ENCODE measurements around the gene GPR137.

The GPR137 gene

DNA sequence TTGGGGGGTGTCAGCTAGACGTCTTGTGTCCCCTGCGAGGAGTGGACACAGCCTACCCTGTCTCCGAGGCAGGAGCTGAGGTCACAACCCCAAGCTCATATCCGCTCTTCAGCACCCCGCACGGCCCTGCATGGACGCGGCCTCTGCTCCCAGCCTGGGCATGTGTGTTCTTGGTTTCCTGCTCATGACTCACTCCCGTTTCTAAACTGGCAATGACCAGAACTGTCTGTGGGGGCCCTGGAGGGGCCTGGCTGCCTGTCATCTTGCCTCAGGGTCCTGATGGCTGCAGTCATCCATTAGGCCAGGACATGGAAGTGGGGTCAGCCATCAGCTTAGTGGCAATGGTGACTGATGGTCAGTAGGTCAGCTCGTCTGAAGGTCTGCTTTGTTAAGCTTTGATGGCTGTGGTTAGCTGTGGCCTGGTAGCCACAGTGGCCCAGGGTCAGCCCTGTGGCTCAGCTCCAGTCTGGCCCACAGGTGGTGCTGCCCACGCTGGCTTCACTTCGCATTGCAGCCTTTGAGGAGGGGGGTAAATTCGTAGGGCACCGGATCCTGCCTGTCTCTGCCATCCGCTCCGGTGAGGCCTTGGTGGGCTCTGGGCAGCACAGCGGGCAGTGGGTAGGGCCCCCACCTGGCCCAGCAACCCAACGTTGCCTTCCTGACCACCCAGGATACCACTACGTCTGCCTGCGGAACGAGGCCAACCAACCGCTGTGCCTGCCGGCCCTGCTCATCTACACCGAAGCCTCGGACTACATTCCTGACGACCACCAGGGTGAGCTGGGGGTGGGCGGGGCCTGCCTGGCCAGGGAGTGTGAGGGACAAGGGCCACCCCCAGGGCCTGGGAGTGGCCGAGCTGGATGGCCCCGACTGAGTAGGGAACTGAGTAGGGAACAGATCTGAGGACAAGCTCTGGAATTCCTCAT lies 22.4 kb upstream of the GPR137 start:
- in situ Hi-C loops (cut with HindIII; ENCODE audit: low sequenced_read_pairs), result no loop called here

DNA sequence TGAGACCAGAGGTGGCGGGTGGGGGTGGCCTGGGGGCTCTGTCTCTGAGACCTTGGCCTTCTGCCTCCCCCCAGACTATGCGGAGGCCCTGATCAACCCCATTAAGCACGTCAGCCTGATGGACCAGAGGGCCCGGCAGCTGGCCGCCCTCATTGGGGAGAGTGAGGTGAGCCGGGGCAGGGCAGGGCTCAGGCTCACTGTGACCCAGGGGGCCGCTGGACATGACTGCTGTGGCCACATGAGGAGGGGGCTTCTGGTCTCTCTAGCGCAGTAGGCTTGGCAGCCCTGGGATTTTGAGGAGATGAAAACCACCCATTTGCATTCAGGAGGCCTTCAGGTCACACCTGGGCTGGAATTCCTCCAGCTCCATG lies 21.7 kb upstream of the GPR137 start:
- in situ Hi-C loops (cut with HindIII; ENCODE audit: low sequenced_read_pairs), result no loop called here

DNA sequence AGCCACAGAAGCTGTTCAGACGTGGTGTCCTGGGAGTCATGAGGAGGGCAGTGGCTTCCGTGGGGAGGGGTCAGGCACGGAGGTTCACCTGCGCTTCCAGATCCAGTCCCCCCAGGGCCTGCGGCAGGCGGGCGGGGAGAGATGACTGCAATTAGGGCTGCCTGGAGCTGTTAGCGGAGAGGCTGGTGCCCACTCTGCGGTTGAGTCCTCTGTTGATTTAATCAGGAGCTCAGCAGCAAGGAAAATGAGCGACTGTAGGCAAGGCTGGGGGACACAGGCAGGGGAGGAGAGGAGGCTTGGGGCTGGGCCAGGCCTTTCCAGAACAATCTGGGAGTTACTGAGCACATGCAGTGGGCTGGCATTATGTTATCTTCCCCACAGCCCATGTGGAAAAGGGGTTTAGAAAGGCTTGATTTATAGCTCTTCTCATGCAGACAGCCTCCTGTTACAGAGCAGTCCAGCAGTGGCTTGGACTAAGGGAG lies 21.2 kb upstream of the GPR137 start:
- in situ Hi-C loops (cut with HindIII; ENCODE audit: low sequenced_read_pairs), result no loop called here

DNA sequence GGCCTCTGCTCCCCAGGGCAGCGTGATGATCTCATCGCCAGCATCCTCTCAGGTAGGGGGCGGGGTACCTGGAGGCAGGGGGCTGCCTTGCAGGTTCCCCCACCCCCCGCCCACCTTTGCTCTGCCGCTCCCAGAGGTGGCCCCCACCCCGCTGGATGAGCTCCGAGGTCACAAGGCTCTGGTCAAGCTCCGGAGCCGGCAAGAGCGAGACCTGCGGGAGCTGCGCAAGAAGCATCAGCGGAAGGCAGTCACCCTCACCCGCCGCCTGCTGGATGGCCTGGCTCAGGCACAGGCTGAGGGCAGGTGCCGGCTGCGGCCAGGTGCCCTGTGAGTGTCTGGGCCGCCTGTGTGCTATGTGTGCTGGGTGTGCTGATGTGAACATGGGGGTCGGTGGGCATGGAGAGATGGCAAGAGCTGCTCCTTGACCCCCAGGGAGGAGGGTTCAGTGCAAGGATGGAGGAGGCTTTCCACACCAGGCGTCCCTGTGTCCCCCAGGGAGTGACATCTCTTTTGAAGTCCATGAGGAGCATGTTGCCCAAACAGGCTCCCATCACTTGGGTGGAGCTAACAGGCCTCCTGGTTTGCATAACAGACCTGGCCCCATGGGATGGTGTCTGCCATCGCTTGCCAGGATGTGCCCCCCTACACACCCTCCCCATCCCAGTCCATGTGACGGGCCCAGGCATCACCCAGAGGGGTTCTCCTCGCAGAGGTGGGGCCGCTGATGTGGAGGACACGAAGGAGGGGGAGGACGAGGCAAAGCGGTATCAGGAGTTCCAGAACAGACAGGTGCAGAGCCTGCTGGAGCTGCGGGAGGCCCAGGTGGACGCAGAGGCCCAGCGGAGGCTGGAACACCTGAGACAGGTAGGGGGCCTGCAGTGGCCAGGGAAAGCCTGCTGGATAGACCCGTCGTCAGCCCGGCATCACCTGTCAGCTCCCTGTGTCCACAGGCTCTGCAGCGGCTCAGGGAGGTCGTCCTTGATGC lies 20.2 kb upstream of the GPR137 start:
- in situ Hi-C loops (cut with HindIII; ENCODE audit: low sequenced_read_pairs), result no loop called here

- in situ Hi-C loops (cut with HindIII; ENCODE audit: low sequenced_read_pairs), result no loop called here
Observed at GRCh38 chr11:64266339-64266738, 19.3 kb upstream of the GPR137 start.

DNA sequence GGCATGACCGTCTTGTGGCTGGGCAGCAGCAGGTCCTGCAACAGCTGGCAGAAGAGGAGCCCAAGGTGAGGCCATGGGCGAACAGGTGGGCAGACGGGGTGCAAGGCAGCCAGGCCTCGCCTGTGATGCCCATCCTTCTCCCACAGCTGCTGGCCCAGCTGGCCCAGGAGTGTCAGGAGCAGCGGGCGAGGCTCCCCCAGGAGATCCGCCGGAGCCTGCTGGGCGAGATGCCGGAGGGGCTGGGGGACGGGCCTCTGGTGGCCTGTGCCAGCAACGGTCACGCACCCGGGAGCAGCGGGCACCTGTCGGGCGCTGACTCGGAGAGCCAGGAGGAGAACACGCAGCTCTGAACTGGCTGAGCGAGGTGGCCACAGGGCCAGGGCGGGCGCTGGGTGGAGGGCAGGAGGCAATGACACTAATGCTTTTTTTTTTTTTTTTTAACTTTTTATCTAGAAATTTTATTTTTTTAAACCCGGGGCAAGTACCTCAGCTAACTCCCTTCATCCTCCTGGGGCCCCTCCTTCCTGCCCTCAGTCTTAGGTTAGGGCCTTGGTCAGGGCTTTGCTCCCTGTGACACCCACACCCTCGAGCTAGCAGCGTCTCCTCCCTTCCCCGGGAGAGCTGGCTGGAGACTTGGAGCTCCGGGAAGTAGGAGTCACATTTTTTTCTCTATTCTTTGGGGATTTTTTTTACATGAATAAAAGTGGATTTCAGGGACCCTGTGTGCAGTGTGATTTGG lies 18.3 kb upstream of the GPR137 start:
- in situ Hi-C loops (cut with HindIII; ENCODE audit: low sequenced_read_pairs), result no loop called here

GRCh38 chr11:64268025-64268892 lies 17.4 kb upstream of the GPR137 start:
- in situ Hi-C loops (cut with HindIII; ENCODE audit: low sequenced_read_pairs), result no loop called here

DNA sequence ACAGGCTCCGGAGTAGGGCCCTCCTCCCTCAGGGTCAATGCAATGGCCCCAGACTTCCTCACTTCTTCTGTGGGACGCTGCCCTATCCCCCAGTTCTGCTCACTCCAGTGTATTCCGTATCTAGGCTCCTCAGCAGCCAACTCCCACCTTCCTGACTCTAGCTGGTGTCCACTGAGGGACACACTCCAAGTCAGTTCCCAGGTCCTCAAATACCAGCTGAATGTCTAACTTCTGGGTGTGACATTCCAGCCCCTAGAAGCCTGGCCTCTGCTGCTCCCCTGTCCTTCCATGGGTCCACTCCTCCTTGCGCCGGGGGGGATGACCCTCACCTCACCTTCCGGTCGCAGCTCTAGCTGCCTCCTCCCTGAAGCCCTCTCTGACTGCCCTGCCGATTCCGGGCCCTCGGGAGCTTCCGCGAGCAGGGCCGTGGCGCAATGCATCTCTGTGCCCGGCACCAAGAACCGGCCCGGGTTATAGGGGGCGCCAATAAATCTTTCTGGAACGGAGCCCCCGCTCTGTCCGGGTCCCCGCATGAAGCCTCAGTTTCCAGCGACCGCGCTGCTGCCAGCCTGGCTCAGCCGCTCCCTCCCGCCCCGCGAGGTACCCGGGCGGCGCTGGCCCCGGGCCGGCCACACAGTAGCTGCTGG lies 16.6 kb upstream of the GPR137 start:
- in situ Hi-C loops (cut with HindIII; ENCODE audit: low sequenced_read_pairs), result no loop called here

- in situ Hi-C loops (cut with HindIII; ENCODE audit: low sequenced_read_pairs), result no loop called here
Observed at GRCh38 chr11:64269540-64270220, 16.0 kb upstream of the GPR137 start.

- in situ Hi-C loops (cut with HindIII; ENCODE audit: low sequenced_read_pairs), result no loop called here
Observed at GRCh38 chr11:64275031-64275800, 10.4 kb upstream of the GPR137 start.

DNA sequence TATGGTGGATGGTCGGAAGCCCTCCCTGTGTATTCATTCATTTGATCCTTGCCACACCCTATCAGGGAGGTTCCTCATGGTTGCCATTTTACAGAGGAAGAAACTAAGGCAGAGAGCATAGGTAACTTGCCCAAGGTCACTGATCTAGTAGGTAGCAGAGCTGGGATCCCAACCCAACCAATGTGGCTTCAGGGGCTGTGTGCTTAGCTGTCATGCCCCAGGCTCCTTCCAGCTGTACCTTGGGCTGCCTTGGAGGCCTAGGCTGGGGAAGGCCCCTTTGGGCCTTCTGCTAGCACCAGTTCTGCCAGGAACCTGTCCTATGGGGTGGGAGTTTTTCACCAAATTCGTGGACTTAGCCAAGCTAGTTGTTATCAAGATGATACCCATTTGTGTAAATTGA lies 9.8 kb upstream of the GPR137 start:
- in situ Hi-C loops (cut with HindIII; ENCODE audit: low sequenced_read_pairs), result no loop called here

DNA sequence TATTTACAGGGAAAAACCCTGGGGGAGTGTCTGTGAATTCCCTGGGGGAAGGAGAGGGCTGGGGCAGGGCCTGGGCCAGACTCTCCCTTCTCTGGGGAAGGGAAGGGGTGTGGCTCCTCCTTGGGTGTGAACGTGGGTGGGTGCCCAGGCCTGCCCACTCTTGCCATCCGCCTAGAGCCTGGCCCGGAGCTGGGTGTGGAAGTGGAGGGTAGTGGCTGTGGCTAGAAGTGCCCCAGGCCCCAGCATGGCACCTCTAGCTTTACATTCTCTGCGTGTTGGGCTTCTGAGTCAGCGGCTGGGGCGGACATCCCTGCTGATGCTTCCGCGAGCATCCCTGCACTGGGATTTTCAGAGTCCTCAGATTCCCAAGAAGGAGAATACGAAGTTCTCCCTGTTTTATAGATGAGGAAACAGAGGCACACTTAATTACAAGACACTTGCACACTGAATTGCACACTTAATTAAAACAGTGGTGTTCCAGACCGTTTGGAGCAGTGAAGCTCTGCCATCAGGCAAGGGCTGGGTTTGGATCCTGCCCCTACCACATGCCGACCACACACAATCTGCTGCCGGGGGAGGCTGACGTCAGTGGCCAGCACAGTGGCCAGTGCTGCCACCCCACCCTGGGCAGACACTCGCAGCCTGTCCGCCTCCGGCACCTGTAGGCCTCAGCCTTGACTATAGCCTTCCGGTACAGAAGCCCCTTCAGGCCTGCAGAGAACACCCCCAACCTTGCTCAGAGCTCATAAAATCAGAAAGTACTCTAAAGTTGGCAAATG lies 8.8 kb upstream of the GPR137 start:
- in situ Hi-C loops (cut with HindIII; ENCODE audit: low sequenced_read_pairs), result no loop called here

DNA sequence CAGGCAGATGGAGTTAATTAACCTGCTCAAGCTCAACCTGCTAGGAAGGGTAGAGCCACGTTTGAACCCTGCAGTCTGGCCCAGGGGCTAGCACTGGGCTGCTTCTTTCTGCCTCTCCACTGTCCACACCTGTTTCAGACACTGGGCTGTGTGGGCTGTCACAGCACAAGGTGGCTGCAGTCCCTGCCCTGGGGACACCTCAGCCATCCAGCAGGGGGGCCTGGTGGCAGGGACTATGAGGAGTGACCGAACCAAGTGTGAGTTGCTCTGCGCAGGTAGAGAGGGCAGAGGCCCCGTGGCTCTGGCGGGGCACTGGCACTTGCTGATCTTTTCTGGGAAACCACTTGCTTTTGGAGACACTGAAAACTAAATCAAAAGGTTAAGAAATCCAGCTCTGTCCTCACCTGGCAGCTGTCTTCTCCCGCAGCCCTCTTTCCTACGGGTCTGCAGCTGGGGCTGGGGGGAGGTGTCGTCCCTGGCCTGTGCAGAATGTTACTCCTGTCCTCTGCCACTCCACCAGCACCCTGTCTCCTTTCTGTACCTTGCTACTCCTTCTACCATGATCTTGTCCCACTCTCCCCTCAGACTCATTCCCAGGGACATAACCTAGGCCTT lies 7.0 kb upstream of the GPR137 start:
- in situ Hi-C loops (cut with HindIII; ENCODE audit: low sequenced_read_pairs), result no loop called here

DNA sequence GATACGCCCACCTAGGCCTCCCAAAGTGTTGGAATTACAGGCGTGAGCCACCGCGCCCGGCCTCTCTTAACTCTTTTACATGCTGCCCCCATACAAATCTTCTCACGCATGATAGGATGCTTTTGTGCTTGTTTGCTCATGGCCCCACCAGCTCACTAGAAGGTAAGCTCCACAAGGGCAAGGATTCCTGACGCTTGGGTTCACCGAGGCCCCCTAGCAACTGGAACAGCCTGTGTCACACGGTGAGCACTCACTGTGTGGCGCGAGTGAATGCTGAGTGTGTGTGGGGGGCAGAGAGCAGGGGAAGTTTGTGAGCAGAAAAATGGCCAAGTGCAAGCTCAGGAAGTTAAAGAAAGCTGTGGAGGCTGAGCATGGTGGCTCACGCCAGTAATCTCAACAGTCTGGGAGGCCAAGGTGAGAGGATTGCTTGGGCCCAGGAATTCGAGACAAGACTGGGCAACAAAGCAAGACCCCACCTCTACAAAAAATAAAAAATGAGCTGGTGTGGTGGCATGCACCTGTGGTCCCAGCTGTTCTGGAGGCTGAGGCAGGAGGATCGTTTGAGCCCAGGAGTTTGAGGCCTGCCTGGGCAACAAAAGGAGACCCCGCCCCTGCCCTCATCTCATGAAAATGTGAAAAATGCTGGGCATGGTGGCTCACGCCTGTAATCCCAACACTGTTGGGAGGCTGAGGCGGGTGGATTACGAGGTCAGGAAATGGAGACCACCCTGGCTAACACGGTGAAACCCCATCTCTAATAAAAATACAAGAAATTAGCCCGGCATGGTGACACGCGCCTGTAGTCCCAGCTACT lies 3.5 kb upstream of the GPR137 start:
- in situ Hi-C loops (cut with HindIII; ENCODE audit: low sequenced_read_pairs), result no loop called here

DNA sequence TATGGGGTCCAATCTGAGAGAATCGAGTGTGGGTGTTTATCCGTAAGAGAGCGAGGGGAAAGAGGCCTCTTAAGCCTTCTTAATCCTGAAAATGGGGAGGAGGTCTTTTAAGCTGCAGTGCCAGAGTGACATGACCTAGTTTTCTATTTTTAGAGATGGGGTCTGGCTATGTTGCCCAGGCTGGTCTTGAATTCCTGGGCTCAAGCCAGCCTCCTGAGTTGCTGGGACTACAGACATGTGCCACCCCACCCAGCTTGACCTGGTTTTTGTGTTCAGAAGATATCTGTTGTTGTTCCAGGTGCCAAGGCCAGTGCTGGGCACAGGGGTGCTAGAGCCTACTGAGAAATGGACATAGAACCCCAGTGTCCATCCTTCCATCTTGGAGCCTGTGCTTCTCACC lies 2.6 kb upstream of the GPR137 start:
- in situ Hi-C loops (cut with HindIII; ENCODE audit: low sequenced_read_pairs), result no loop called here

Data from DLD1 (cell line).